Measurements from ENCODE around the gene EIPR1. TPM values are rescaled to one million over a fixed set of nuclear protein-coding genes. Genes with fewer than 3 reads are reported as not detected.

EIPR1 gene
- total RNA-seq, 1 donor from 2014 or later, result 27.8 TPM

DNA sequence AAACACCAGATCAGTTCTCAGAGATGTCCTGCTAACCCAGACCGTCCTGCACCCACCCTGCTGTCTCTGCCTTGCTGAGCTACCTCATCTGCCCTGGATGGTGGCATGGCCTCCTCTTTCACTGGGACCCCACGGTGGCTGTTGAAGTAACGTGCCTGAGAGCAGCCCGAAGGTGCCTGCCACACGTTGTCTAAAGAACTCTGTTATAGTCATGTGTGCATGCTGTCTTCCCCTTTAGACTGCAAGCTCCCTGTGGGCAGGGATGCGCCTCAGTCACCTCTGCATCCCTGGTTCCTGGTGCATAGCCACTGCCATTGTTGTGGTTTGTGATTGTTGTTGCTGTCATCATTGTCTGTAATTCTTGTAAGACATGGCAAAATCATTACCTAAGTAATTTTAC is 235.9 kb downstream of the EIPR1 start:
- Histone ChIP-seq H4K20me1 (ENCODE audit: insufficient read depth, low read length) (no peaks in the 10 kb centered on the region), H3K9me3 (ENCODE audit: insufficient read depth, low read depth, low read length) (peaks cover 13% of the 10 kb centered on the region), H3K4me1 (ENCODE audit: insufficient read depth, low read length) (no peaks in the 10 kb centered on the region), H3K36me3 (ENCODE audit: insufficient read depth, low read length) (no peaks in the 10 kb centered on the region), H3K27me3 (ENCODE audit: insufficient read depth, low read length) (no peaks in the 10 kb centered on the region), H2AFZ (ENCODE audit: low read depth, low read length) (no peak overlapping the region), H3K4me3 (ENCODE audit: insufficient read depth, low read depth, low read length) (no peak overlapping the region), H3K79me2 (ENCODE audit: insufficient read depth, low read length) (no peaks in the 10 kb centered on the region), H3K27ac (ENCODE audit: low read depth, low read length) (no peak overlapping the region), H3K9ac (ENCODE audit: low read length) (no peak overlapping the region), H3K4me2 (ENCODE audit: low read length) (no peak overlapping the region)
- Mint-ChIP-seq H3K4me3 (ENCODE audit: unreplicated experiment) (no peak overlapping the region), H3K4me1 (ENCODE audit: low read depth, unreplicated experiment) (peaks cover 2% of the 10 kb centered on the region), H3K27me3 (ENCODE audit: low read depth, unreplicated experiment) (peaks cover 5% of the 10 kb centered on the region), H3K27ac (ENCODE audit: unreplicated experiment) (no peak overlapping the region), H3K36me3 (ENCODE audit: low read depth, unreplicated experiment) (no peaks in the 10 kb centered on the region), H3K9me3 (ENCODE audit: unreplicated experiment) (no peaks in the 10 kb centered on the region)
- DNase-seq (ENCODE audit: low read depth) (no peak), FAIRE-seq (no peak)
- TF ChIP-seq EZH2 (IDR thresholded peaks at IDR 0.05; ENCODE audit: insufficient read depth, low read length), result no peak
- TF ChIP-seq, protein P1, sequence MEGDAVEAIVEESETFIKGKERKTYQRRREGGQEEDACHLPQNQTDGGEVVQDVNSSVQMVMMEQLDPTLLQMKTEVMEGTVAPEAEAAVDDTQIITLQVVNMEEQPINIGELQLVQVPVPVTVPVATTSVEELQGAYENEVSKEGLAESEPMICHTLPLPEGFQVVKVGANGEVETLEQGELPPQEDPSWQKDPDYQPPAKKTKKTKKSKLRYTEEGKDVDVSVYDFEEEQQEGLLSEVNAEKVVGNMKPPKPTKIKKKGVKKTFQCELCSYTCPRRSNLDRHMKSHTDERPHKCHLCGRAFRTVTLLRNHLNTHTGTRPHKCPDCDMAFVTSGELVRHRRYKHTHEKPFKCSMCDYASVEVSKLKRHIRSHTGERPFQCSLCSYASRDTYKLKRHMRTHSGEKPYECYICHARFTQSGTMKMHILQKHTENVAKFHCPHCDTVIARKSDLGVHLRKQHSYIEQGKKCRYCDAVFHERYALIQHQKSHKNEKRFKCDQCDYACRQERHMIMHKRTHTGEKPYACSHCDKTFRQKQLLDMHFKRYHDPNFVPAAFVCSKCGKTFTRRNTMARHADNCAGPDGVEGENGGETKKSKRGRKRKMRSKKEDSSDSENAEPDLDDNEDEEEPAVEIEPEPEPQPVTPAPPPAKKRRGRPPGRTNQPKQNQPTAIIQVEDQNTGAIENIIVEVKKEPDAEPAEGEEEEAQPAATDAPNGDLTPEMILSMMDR (IDR thresholded peaks at IDR 0.05; ENCODE audit: insufficient read depth, low read depth, low read length), result no peak

GRCh38 chr2:3139906-3140305 is 237.7 kb downstream of the EIPR1 start:
- FAIRE-seq (no peak), DNase-seq (ENCODE audit: low read depth) (no peak)
- no peak overlapping the region for H3K4me2 ChIP-seq (ENCODE audit: low read length)
- Mint-ChIP-seq H3K4me3 (ENCODE audit: unreplicated experiment) (no peak overlapping the region), H3K9me3 (ENCODE audit: unreplicated experiment) (peaks cover 6% of the 10 kb centered on the region), H3K27ac (ENCODE audit: unreplicated experiment) (no peak overlapping the region), H3K36me3 (ENCODE audit: low read depth, unreplicated experiment) (no peaks in the 10 kb centered on the region), H3K4me1 (ENCODE audit: low read depth, unreplicated experiment) (peaks cover 2% of the 10 kb centered on the region), H3K27me3 (ENCODE audit: low read depth, unreplicated experiment) (peaks cover 2% of the 10 kb centered on the region)
- H2AFZ ChIP-seq (ENCODE audit: low read depth, low read length), result no peak overlapping the region
- no peak overlapping the region for H3K9ac ChIP-seq (ENCODE audit: low read length)
- no peak for TF ChIP-seq EZH2 (IDR thresholded peaks at IDR 0.05; ENCODE audit: insufficient read depth, low read length)
- TF ChIP-seq, protein P1 (IDR thresholded peaks at IDR 0.05; ENCODE audit: insufficient read depth, low read depth, low read length), result no peak
- H3K27me3 ChIP-seq (ENCODE audit: insufficient read depth, low read length), result no peaks in the 10 kb centered on the region
- H3K36me3 ChIP-seq (ENCODE audit: insufficient read depth, low read length), result no peaks in the 10 kb centered on the region
- H4K20me1 ChIP-seq (ENCODE audit: insufficient read depth, low read length), result no peaks in the 10 kb centered on the region
- no peak overlapping the region for H3K27ac ChIP-seq (ENCODE audit: low read depth, low read length)
- no peak overlapping the region for H3K4me3 ChIP-seq (ENCODE audit: insufficient read depth, low read depth, low read length)
- H3K79me2 ChIP-seq (ENCODE audit: insufficient read depth, low read length), result no peaks in the 10 kb centered on the region
- peaks cover 13% of the 10 kb centered on the region for H3K9me3 ChIP-seq (ENCODE audit: insufficient read depth, low read depth, low read length)
- no peaks in the 10 kb centered on the region for H3K4me1 ChIP-seq (ENCODE audit: insufficient read depth, low read length)

Other genes with a start within 250 kb of the EIPR1 start
- 62.1 and 65.9 TPM in 2 replicates for gene TRAPPC12, start 1.9 kb upstream of the EIPR1 start, total RNA-seq
- 29.4 and 41.6 TPM in 2 replicates for gene ADI1, start 141.7 kb upstream of the EIPR1 start, total RNA-seq
- 32.6 and 35.5 TPM in 2 replicates for gene RNASEH1, start 180.5 kb upstream of the EIPR1 start, total RNA-seq
- 998 and 1,163 TPM in 2 replicates for gene RPS7, start 197.4 kb upstream of the EIPR1 start, total RNA-seq
- not detected in 2 replicates for gene COLEC11, start 217.3 kb upstream of the EIPR1 start, total RNA-seq